SK-N-SH treated with all-trans-retinoic acid at 6 μM for 48 hours (cell line): Measurements from ENCODE around the gene OTOG.

ENCODE experiments used
- ATAC-seq: fragments of 200-7000 bp; cut with Tn5 transposase; 3 replicates; pipeline ENCODE4 v1.9.1; 2020; ENCODE audit warnings: mild to moderate bottlenecking, moderate library complexity
- ARNTL ChIP-seq: fragments of 450-650 bp; formaldehyde crosslinking; IDR thresholded peaks from 2 replicates; pipeline ENCODE4 v1.5.0; 2020; ENCODE audit warnings: low read depth, mild to moderate bottlenecking, moderate library complexity, borderline replicate concordance
- BACH2 ChIP-seq: fragments of 250-450 bp; sonication (Bioruptor Pico); IDR thresholded peaks from 2 replicates; pipeline ENCODE4 v1.9.0; 2021; ENCODE audit warnings: mild to moderate bottlenecking, borderline replicate concordance
- CREB5 ChIP-seq: fragments of 250-450 bp; sonication (Bioruptor Pico); IDR thresholded peaks from 2 replicates; pipeline ENCODE4 v1.5.1; 2020; ENCODE audit warnings: low read depth, mild to moderate bottlenecking, moderate library complexity
- CSDC2 ChIP-seq: fragments of 250-450 bp; sonication (Bioruptor Pico); IDR thresholded peaks from 2 replicates; pipeline ENCODE4 v1.5.0; 2020; ENCODE audit warnings: mild to moderate bottlenecking, moderate library complexity
- CSRNP3 ChIP-seq: fragments of 250-450 bp; sonication (Bioruptor Pico); IDR thresholded peaks from 2 replicates; pipeline ENCODE4 v1.5.1; 2021; ENCODE audit warnings: mild to moderate bottlenecking, moderate library complexity
- GLIS3 ChIP-seq: fragments of 250-450 bp; sonication (Bioruptor Pico); IDR thresholded peaks from 2 replicates; pipeline ENCODE4 v1.5.0; 2020; ENCODE audit warnings: mild to moderate bottlenecking, moderate library complexity
- ISL1 ChIP-seq: fragments of 250-450 bp; sonication (Bioruptor Pico); IDR thresholded peaks from 2 replicates; pipeline ENCODE4 v2.1.2; 2022; ENCODE audit warnings: mild to moderate bottlenecking, moderate library complexity
- OSR1 ChIP-seq: fragments of 250-450 bp; sonication (Bioruptor Pico); IDR thresholded peaks from 2 replicates; pipeline ENCODE4 v1.8.0; 2022; ENCODE audit warnings: moderate library complexity, mild to moderate bottlenecking, inconsistent platforms
- RARB ChIP-seq: fragments of 250-450 bp; sonication (Bioruptor Pico); IDR thresholded peaks from 2 replicates; pipeline ENCODE4 v1.8.0; 2021; ENCODE audit warnings: mild to moderate bottlenecking, moderate library complexity
- SNAI2 ChIP-seq: fragments of 250-450 bp; sonication (Bioruptor Pico); IDR thresholded peaks from 2 replicates; pipeline ENCODE4 v1.5.0; 2020; ENCODE audit warnings: mild to moderate bottlenecking, moderate library complexity
- TCF4 ChIP-seq: fragments of 250-450 bp; sonication (Bioruptor Pico); IDR thresholded peaks from 2 replicates; pipeline ENCODE4 v1.8.0; 2021; ENCODE audit warnings: mild to moderate bottlenecking, moderate library complexity, borderline replicate concordance
- TOX ChIP-seq: fragments of 250-450 bp; sonication (Bioruptor Pico); IDR thresholded peaks from 2 replicates; pipeline ENCODE4 v1.8.0; 2021; ENCODE audit warnings: mild to moderate bottlenecking, moderate library complexity, borderline replicate concordance
- TSHZ2 ChIP-seq: fragments of 250-450 bp; sonication (Bioruptor Pico); IDR thresholded peaks from 2 replicates; pipeline ENCODE4 v1.5.0; 2020; ENCODE audit warnings: mild to moderate bottlenecking, moderate library complexity
- ZFP3 ChIP-seq: fragments of 250-450 bp; sonication (Bioruptor Pico); IDR thresholded peaks from 2 replicates; pipeline ENCODE4 v1.5.0; 2020; ENCODE audit warnings: mild to moderate bottlenecking, moderate library complexity
- ZNF70 ChIP-seq: fragments of 450-650 bp; formaldehyde crosslinking; IDR thresholded peaks from 2 replicates; pipeline ENCODE4 v1.5.0; 2020; ENCODE audit warnings: mild to moderate bottlenecking, moderate library complexity
- ZNF8 ChIP-seq: fragments of 450-650 bp; formaldehyde crosslinking; IDR thresholded peaks from 2 replicates; pipeline ENCODE4 v1.5.0; 2020; ENCODE audit warnings: mild to moderate bottlenecking, moderate library complexity

Gene OTOG

GRCh38 chr11:17686231-17686980 lies 139.3 kb downstream of the OTOG start:
- ATAC-seq, result peak; percentile 86
- TF ChIP-seq BACH2, result no peak
- TF ChIP-seq TSHZ2 (CRISPR knock-in tag), result peak; percentile 23; the same call in 1 of the 2 replicates
- TF ChIP-seq TCF4 (CRISPR knock-in tag), result peak; percentile 92
- TF ChIP-seq TOX (CRISPR knock-in tag), result no peak
- TF ChIP-seq ZNF8 (CRISPR knock-in tag), result 0 out of 2 replicates have a peak, but pooled peaks have one; percentile 29
- no peak for TF ChIP-seq CSRNP3 (CRISPR knock-in tag)
- TF ChIP-seq, all 23 proteins: peak for 3

GRCh38 chr11:17687946-17688670 lies 141.0 kb downstream of the OTOG start:
- TF ChIP-seq ARNTL (no peak), ZNF70 (CRISPR knock-in tag) (no peak), TSHZ2 (CRISPR knock-in tag) (no peak), CREB5 (no peak), ISL1 (CRISPR knock-in tag) (no peak)
- TF ChIP-seq, all 23 proteins: peak for 0
- no peak for ATAC-seq

GRCh38 chr11:17691550-17691949 lies 144.5 kb downstream of the OTOG start:
- TF ChIP-seq CSDC2 (CRISPR knock-in tag) (no peak), TSHZ2 (CRISPR knock-in tag) (no peak), GLIS3 (CRISPR knock-in tag) (no peak), TCF4 (CRISPR knock-in tag) (no peak), RARB (no peak), TOX (CRISPR knock-in tag) (no peak)
- TF ChIP-seq, all 23 proteins: peak for 0
- no peak for ATAC-seq

- no peak for ATAC-seq
Measured at GRCh38 chr11:17691976-17692375, 144.9 kb downstream of the OTOG start.

More at GRCh38 chr11:17691976-17692375, 144.9 kb downstream of the OTOG start:
- TF ChIP-seq ZFP3 (CRISPR knock-in tag) (no peak), SNAI2 (CRISPR knock-in tag) (no peak), OSR1 (CRISPR knock-in tag) (no peak), GLIS3 (CRISPR knock-in tag) (no peak), CSDC2 (CRISPR knock-in tag) (no peak), BACH2 (no peak), ZNF8 (CRISPR knock-in tag) (no peak)
- TF ChIP-seq, all 23 proteins: peak for 0
